CD4-positive, alpha-beta T cell treated with Interleukin-1 beta for 1 hour (primary cell): ENCODE data around the gene PSG1.

ENCODE experiments used
- DNase-seq, 2 donors: peaks; one replicate each; pipeline ENCODE4 v3.0.0-alpha.2; 2020 to 2022

The PSG1 gene

GRCh38 chr19:42816894-42817293 is 62.6 kb downstream of the PSG1 start:
- no peak for DNase-seq
